Glutamatergic neuron (in vitro differentiated cells): Measurements from ENCODE around the gene STARD10. TPM values are rescaled to one million over a fixed set of nuclear protein-coding genes. Genes with fewer than 3 reads are reported as not detected.

Source experiments
- DNase-seq: peaks from one replicate; pipeline ENCODE4 v3.0.0; 2022
- H3K27ac Mint-ChIP-seq: one replicate; pipeline ENCODE4 v1.8.0; 2020; ENCODE audit warnings: mild to moderate bottlenecking, mixed read lengths, inconsistent platforms; ENCODE audit not compliant: unreplicated experiment
- H3K27me3 Mint-ChIP-seq: one replicate; pipeline ENCODE4 v1.8.0; 2020; ENCODE audit warnings: mild to moderate bottlenecking, moderate library complexity, mixed read lengths, inconsistent platforms; ENCODE audit not compliant: unreplicated experiment
- H3K36me3 Mint-ChIP-seq: one replicate; pipeline ENCODE4 v1.8.0; 2020; ENCODE audit warnings: mild to moderate bottlenecking, mixed read lengths, inconsistent platforms; ENCODE audit not compliant: unreplicated experiment
- H3K4me1 Mint-ChIP-seq: one replicate; pipeline ENCODE4 v1.8.0; 2020; ENCODE audit warnings: mild to moderate bottlenecking, low read depth, mixed read lengths, inconsistent platforms; ENCODE audit not compliant: unreplicated experiment
- H3K4me3 Mint-ChIP-seq: one replicate; pipeline ENCODE4 v1.8.0; 2020; ENCODE audit warnings: mild to moderate bottlenecking, mixed read lengths, inconsistent platforms; ENCODE audit not compliant: unreplicated experiment
- H3K9me3 Mint-ChIP-seq: one replicate; pipeline ENCODE4 v1.8.0; 2020; ENCODE audit warnings: mild to moderate bottlenecking, moderate library complexity, mixed read lengths, inconsistent platforms; ENCODE audit not compliant: unreplicated experiment
- CTCF ChIP-seq: fragments of 200-600 bp; sonication (generic); IDR thresholded peaks from one replicate; pipeline ENCODE4 v1.5.0; 2021; ENCODE audit not compliant: partially characterized antibody, unreplicated experiment
- total RNA-seq: library from RNA; stranded (reverse); fragmentation: NEBNext Ultra II Directional; extraction: Animal tissue kit (Norgen Biotek cat#: 25700); gene quantifications from one replicate; pipeline ENCODE4 v1.2.1, GENCODE V29; 2021; ENCODE audit not compliant: unreplicated experiment

Gene STARD10
- total RNA-seq, 1 donor from 2014 or later, result 13.5 TPM

GRCh38 chr11:72718101-72718501, 75.7 kb downstream of the STARD10 start:
- H3K27me3 Mint-ChIP-seq, result peaks cover 5% of the 10 kb centered on the region
- no peak for DNase-seq
- no peak overlapping the region for H3K27ac Mint-ChIP-seq
- H3K4me1 Mint-ChIP-seq, result peaks cover 5% of the 10 kb centered on the region
- no peak for TF ChIP-seq CTCF
- no peaks in the 10 kb centered on the region for H3K9me3 Mint-ChIP-seq
- H3K36me3 Mint-ChIP-seq, result no peaks in the 10 kb centered on the region
- no peak overlapping the region for H3K4me3 Mint-ChIP-seq

GRCh38 chr11:72716788-72717435, 76.9 kb downstream of the STARD10 start:
- no peak for DNase-seq
- H3K4me3 Mint-ChIP-seq, result no peak overlapping the region
- no peak for TF ChIP-seq CTCF
- H3K27me3 Mint-ChIP-seq, result peaks cover 4% of the 10 kb centered on the region
- peaks cover 9% of the 10 kb centered on the region for H3K4me1 Mint-ChIP-seq
- no peak overlapping the region for H3K27ac Mint-ChIP-seq
- H3K36me3 Mint-ChIP-seq, result no peaks in the 10 kb centered on the region
- no peaks in the 10 kb centered on the region for H3K9me3 Mint-ChIP-seq

GRCh38 chr11:72716290-72716689, 77.6 kb downstream of the STARD10 start:
- Mint-ChIP-seq H3K4me3 (no peak overlapping the region), H3K27ac (no peak overlapping the region), H3K27me3 (peaks cover 4% of the 10 kb centered on the region), H3K4me1 (peaks cover 7% of the 10 kb centered on the region), H3K36me3 (no peaks in the 10 kb centered on the region), H3K9me3 (no peaks in the 10 kb centered on the region)
- DNase-seq, result peak; percentile 49
- no peak for TF ChIP-seq CTCF

- TF ChIP-seq CTCF, result no peak
- Mint-ChIP-seq H3K27me3 (peaks cover 4% of the 10 kb centered on the region), H3K4me1 (peaks cover 7% of the 10 kb centered on the region), H3K27ac (no peak overlapping the region), H3K4me3 (no peak overlapping the region), H3K36me3 (no peaks in the 10 kb centered on the region), H3K9me3 (no peaks in the 10 kb centered on the region)
- no peak for DNase-seq
These were observed 81.0 kb downstream of the STARD10 start for GRCh38 chr11:72712841-72713240.

- H3K4me3 Mint-ChIP-seq, result no peak overlapping the region
- peaks cover 5% of the 10 kb centered on the region for H3K4me1 Mint-ChIP-seq
- H3K9me3 Mint-ChIP-seq, result no peaks in the 10 kb centered on the region
- TF ChIP-seq CTCF, result no peak
- no peaks in the 10 kb centered on the region for H3K36me3 Mint-ChIP-seq
- H3K27ac Mint-ChIP-seq, result no peak overlapping the region
- peaks cover 6% of the 10 kb centered on the region for H3K27me3 Mint-ChIP-seq
- DNase-seq, result no peak
These were observed 81.6 kb downstream of the STARD10 start for GRCh38 chr11:72712168-72712751.
